Amniotic epithelial cell (primary cell): ENCODE measurements around the gene TMEM39A.
A peak's percentile ranks its signal among the peaks of the same experiment; 100 is the strongest.

Source experiments
- DNase-seq: peaks from one replicate; pipeline ENCODE4 v3.0.0-alpha.2; 2010; ENCODE audit warnings: low read depth

The TMEM39A gene

GRCh38 chr3:119453822-119454221 is 9.6 kb downstream of the TMEM39A start:
- DNase-seq = no peak

GRCh38 chr3:119444590-119444989 is 18.8 kb downstream of the TMEM39A start:
- DNase-seq = no peak

GRCh38 chr3:119443179-119443578 is 20.2 kb downstream of the TMEM39A start:
- no peak for DNase-seq

GRCh38 chr3:119437691-119438258 is 25.6 kb downstream of the TMEM39A start:
- no peak for DNase-seq

- DNase-seq = no peak
Observed at GRCh38 chr3:119436977-119437376, 26.4 kb downstream of the TMEM39A start.

GRCh38 chr3:119434703-119435102 is 28.7 kb downstream of the TMEM39A start:
- DNase-seq = no peak

GRCh38 chr3:119433613-119434325 is 29.6 kb downstream of the TMEM39A start:
- DNase-seq = no peak

- peak; percentile 17 for DNase-seq
Observed at GRCh38 chr3:119428538-119428937, 34.9 kb downstream of the TMEM39A start.

- peak; percentile 29 for DNase-seq
Observed at GRCh38 chr3:119427669-119428068, 35.7 kb downstream of the TMEM39A start.

GRCh38 chr3:119420196-119420595 is 43.2 kb downstream of the TMEM39A start:
- DNase-seq = no peak

GRCh38 chr3:119418641-119419040 is 44.8 kb downstream of the TMEM39A start:
- DNase-seq = peak; percentile 96

GRCh38 chr3:119417771-119418512 is 45.5 kb downstream of the TMEM39A start:
- peak; percentile 99 for DNase-seq

- DNase-seq = peak; percentile 23
Observed at GRCh38 chr3:119416873-119417272, 46.5 kb downstream of the TMEM39A start.

GRCh38 chr3:119413603-119414280 is 49.7 kb downstream of the TMEM39A start:
- DNase-seq = peak; percentile 53

GRCh38 chr3:119409844-119410243 is 53.6 kb downstream of the TMEM39A start:
- DNase-seq = no peak

- no peak for DNase-seq
Observed at GRCh38 chr3:119408243-119408950, 55.0 kb downstream of the TMEM39A start.

GRCh38 chr3:119405315-119405714 is 58.1 kb downstream of the TMEM39A start:
- no peak for DNase-seq

GRCh38 chr3:119403201-119403600 is 60.2 kb downstream of the TMEM39A start:
- no peak for DNase-seq

- DNase-seq = no peak
Observed at GRCh38 chr3:119402791-119403190, 60.6 kb downstream of the TMEM39A start.

- no peak for DNase-seq
Observed at GRCh38 chr3:119401503-119402440, 61.6 kb downstream of the TMEM39A start.

GRCh38 chr3:119401069-119401468 is 62.3 kb downstream of the TMEM39A start:
- no peak for DNase-seq
